Myocyte (in vitro differentiated cells): ENCODE measurements around the gene GCGR. TPM values are rescaled to one million over a fixed set of nuclear protein-coding genes. Genes with fewer than 3 reads are reported as not detected.

Experiments used
- DNase-seq: peaks from one replicate; pipeline ENCODE4 v3.0.0-alpha.2; 2012; ENCODE audit warnings: low read depth
- total RNA-seq: library from RNA; depleted of rRNA; stranded (reverse); fragments of >200 nt; gene quantifications from 2 replicates; pipeline ENCODE4 v1.2.3, GENCODE V29; 2014

The GCGR gene
- total RNA-seq, 1 donor from 2014 or later = not detected

DNA sequence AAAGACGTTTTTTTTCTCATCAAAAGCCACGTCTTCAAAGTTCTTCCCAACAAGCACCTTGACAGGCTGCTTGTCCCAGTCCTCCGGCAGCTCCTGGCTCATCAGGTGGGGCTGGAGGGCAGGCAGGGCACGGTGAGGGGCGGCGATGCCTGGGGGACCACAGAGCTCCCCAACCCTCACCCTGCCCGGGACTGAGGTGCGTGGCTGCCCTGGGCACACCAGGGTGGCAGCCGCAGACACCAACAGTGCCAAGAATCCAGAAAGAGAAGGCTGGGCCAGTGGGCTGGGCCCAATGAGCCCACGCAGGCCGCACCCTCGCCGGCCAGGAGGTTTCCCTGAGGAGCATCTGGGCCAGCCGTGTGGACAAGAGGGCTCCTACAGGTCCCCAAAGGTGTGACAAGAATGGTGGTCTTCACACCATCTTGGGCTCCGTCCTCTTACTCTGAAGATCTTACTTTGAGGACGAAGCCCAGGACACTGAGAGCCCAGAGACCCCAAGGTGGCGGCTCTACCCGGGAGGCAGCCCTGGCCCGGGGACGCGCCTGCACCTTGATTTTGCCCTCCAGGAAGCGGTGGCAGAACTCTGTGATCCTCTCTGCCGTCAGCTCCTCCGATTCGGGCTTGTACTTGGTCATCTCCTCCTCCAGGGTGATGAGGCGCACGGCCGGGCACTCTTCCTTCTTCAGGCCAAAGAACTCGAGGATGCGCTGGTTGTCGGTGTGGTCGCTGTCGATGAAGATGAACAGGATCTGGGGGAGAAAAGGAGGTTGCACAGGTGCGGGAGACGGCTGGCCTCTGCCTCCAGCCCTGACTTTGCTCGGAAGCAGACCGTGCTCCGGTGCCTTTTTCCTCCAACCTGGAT lies 42.2 kb downstream of the GCGR start:
- DNase-seq = no peak

DNA sequence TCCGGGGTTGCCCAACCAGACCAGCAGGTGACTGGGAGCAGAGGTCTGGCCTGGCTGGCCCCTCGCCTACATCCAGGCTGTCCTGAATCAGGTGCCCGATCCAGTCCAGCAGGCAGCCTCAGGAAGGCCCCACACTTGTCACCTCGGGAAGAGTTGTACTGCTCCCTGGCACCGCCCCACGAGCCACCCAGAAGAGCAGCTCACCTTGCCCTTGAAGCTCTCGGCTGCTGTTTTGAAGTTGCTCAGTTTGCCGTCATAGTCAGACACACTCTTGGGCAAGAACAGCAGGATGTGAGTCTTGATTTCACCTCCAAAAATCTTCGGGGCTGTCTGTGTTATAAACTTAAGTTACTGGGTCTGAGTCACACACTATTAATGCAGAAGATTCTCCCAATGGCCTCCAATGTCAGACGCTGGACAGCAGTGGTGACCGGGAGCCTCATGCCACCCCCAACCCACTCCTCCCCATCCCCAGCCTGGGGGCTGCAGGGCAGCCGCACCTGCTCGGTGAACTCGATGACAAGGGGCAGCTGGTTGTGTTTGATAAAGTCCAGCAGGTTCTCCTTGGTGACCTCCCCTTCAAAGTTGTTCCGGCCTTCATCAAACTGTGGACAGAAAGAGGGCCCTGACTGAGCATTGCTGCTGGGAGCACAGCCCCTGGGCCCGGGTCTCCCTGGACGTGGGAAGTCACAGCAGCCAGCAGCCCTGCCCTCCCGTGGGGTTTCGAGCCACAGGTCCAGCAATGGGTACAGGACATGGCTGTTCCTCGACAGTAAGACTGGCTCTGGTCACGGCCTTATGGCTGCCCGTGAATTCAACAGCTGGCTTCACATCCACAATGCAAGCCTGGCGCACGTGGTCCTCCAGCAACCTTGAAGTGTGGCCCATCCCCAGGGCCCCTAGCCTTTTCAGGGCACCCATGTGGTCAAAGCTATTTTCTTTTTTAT lies 43.1 kb downstream of the GCGR start:
- DNase-seq = no peak

DNA sequence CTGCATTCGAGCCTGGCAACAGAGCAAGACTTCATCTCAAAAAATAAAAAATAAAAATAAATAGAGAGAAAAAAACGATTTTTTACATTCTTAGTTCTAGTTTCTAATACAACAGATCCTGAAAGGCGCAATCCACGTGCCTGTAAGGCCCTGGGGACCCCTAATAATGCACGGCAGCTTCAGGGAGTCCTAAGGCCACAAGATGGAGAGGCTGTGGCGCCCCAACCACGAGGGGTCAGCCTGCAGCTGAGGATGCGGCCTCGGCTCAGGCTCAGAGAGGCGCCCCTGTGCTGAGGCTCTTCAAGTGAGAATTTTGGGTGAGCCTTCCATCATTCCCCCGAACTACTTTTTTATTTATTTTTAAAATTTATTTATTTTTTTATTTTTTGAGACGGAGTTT lies 45.5 kb downstream of the GCGR start:
- DNase-seq = no peak

DNA sequence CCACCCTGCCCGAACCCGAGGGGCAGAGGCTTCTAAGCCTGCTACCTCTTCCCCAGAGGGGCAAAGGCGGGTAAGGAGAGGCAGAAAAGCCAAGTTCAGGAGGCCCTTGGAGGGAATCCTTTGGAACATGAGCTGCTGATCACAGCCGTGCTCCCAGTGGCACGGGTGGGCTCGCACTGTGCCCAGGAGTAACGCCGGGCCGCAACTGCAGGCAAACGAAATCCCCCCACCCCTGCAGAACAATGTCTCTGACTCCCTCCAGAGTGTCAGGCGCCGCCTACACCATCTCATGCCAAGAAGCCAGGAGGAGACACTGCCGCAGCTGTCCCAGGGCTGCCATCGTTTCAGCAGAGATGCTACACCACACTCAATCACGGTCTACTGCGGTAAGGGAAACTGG lies 47.5 kb downstream of the GCGR start:
- no peak for DNase-seq

DNA sequence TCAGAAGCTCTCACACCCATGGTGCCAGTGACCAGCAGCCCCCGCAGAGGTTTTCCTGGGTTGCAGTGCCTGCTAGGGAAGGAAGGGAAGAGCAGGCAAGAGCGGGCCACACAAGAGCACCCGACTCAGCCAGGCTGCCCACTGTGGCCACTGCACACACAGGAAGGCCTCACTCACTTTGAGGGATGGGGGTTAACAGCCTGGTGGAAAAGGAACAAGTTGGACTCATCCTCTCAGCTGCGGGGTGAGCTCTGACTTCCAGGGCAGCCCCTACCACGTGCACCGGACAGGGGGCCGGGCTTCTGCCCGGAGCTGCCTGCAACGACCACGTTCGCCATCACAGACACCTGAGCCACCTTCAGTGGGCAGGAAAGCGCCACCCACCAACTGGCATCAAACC lies 48.3 kb downstream of the GCGR start:
- no peak for DNase-seq

DNA sequence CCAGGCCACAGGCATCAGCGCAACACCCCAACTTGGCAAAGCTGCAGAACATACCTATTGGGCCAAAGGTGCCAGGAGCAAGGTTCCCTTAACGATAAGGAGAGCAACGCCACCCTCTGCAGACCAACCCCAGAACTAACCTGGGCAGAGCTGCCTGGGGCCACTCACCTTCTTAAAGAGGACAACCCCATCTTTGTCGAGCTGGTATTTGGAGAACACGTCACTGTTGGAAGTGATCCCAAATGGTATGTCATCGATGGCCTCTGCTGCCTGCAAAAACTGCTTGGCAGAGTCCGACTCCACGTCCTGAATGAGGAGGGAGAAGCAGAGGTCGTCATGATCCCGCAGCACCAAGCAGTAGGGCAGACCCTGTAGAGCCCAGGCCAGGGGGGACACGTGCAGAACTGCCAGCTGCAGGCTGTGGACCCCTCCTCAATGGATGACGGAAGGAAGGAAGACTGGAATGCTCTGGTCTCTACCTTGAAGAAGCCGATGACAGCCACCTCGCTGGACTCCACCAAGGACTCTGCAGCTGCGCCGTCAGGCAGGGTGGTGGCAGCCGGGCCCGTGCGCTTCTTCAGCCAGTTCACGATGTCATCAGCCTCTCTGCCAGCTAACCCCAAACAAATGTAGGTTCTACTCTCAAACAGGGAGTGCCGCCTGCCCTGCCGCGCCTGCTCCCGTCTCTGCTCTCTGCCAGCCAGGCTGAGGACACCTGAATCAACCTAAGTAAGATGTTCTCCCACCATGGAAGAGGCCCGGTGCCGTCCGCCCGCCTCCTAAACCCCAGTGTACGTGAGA lies 51.2 kb downstream of the GCGR start:
- no peak for DNase-seq

DNA sequence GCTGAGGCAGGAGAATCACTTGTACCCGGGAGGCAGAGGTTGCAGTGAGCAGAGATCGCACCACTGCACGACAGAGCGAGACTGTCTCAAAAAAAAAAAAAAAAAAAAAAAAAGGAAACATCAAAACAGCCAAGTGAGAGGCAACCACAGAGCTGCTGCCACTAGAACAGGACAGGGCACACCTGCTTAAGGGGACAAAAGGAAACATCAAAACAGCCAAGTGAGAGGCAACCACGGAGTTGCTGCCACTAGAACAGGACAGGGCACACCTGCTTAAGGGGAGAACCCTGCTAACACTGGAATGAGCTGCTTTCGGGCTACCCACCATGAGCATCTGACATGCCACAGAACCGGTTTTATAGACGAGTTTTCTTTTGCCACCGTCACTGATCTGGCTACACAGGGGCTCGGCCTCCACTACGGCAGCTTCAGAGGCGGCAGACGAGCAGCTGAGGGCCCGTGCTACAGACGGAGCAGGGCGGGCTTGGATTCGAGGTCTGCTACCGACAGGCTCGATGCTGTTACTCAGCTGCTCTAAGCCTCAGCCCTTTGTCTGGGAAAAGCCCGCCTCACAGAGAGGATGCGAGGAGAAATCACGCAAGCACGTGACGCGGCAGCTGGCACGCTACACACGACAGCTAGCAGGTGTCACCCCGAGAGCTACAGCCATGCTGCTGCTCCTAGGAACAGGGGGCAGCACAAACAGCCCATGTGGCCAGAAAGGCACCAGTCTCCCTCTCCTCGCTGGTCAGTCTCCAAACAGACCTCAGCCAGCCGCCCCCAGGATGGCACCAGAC lies 54.4 kb downstream of the GCGR start:
- peak; percentile 89 for DNase-seq

DNA sequence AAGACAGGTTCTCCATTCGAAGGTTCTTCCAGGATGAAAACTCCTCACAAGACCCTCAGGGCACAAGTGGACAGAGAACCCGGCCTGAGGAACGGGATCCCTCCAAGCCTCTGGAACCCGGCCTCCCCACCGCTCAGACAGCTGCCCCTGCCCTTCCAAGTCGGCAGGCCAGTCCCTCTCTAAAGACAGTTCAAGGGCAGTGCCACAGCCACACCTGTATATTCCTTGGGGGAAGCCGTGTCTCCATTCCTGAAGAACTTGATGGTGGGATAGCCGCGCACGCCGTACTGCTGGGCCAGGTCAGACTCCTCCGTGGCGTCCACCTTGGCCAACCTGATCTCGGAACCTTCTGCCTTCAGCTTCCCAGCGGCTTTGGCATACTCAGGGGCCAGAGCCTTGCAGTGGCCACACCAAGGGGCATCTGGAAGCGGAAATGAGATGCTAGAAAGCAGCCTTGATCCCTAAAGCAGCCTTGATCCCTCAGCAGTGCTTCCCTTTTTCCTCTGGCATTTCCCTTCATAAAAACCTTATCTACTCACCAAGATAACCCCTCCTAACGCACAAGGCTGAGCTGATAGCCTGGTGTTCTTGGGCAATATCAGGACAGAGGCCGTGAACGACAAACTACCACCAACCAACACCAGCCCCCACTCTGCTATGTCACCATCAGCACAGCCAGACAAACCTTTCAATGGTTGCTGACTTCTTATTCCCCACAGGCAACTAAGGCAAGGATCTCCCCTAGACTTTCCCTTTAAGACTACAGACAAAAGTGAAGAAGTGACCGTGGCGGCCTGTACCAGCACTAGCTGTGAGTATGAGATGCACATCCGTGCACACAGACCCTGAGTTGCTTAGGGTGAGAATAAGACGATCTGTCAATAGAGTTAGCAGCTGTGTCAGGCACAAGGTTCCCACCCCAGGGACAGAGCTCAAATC lies 55.3 kb downstream of the GCGR start:
- no peak for DNase-seq

DNA sequence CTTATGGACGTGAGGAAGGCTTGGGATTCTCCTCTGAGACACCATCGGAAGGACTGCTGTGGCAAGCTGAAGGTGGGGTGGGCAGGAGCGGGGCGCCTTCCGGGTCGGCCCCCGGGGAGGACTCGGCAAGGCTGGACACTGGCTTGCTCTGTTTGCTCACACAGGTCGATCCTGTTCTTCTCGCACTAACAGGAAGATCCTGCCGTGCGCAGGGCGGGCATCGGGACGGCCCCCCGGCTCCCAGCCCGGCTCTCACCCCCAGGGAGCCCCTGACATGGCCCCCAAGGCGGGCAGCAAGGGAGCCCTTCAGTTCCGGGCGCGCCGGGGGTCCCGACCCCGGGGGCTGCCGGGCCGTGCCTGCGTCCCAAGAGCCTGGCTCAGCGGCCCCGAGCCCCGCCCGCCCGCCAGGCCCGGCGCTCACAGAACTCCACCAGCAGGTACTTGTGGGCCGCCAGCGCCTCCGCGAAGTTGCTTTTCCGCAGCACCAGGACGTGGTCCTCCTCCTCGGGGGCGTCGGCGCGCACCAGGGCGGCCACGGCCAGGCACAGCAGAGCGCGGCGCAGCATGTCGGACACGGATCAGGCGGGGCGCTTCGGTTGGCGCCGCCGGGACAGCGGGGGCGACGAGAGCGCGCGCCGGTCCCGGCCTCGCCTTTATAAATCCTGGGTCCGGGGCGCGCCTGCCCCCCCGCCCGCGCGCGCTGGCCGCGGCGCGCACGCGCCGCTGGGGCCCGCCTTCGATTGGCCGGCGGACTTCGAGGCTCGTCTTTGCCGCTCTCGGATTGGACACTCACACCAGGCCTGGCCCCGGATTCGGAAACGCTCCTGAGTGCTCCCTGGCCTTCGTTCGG lies 56.2 kb downstream of the GCGR start, which contains the start of gene P4HB:
Gene P4HB (minus strand): TSS at position 630 of the 850 bp plus-strand sequence. CDS start 64 bp downstream, at position 566.
- DNase-seq = no peak

DNA sequence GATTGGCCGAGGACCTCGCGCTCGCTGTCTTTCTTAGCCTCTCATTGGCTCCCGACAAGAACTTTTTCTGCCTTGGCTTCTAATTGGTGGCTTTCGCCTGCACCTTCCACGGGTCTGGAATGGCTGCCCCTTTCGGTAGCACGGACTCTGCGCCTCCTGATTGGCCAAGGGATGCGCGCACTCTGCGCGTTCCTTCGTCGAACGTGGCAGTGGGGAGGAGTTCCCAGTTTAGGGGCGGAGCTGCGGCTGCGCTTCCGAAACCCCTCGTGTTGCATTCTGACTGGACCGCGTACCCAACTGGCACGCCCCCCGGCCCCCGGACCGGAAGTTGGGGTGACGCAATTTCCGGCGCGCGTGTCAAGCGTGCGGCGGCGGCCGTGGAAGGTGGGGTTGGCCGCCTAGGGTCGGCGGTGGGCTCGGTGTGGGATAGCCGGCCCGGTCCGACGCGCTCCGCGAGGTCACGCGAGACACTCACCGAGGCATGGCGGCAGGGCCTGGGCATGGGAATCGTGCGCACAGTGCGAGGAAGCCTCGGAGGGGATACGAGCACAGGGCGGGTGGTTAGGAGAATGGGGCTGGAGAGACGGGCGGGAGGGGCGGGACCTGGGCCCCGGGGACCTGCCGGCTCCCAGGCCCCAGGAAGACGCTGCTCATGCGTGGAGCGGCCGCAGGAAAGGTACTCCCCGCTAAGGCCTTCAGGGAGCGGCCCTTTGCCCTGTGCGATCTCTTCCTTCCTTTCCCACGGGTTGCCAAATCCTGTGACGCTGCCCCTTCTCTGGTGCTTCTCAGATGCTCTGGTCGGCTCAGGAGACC lies 57.0 kb downstream of the GCGR start:
- peak; percentile 100 for DNase-seq

DNA sequence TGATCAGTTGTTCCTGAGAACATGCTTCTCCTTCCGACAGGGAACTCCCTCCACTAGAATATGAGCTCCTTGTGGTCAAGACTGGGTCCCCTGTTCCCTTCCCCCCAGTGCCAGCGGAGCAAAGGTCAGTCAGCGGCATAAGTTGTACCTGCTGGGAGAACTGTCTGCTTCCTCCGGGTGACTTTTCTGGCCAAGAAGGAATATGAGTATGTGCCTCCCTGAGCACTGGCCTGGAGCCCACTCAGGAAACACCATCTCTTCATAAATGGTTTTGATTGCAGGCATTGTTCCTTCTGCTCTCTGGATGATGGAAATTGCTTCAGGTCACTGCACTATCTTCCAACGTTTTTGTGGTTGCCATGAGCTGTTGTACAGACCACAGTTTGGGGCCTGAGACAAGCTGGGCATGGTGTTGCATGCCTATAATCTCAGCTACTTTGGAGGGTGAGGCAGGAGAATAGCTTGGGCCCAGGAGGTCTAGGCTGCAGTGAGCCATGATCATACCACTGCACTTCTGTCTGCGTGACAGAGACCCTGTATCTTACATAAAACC lies 59.2 kb downstream of the GCGR start:
- DNase-seq = no peak

Other genes starting within 250 kb of the GCGR start
- gene NPLOC4, start 167.0 kb upstream of the GCGR start, total RNA-seq = 94.7 and 96.8 TPM in 2 replicates
- 7.3 and 10.6 TPM in 2 replicates for gene TSPAN10, start 167.0 kb upstream of the GCGR start, total RNA-seq
- not detected in 2 replicates for gene PDE6G, start 147.6 kb upstream of the GCGR start, total RNA-seq
- gene OXLD1, start 137.5 kb upstream of the GCGR start, total RNA-seq = 33.8 and 35.7 TPM in 2 replicates
- 12.5 and 16.5 TPM in 2 replicates for gene CCDC137, start 137.4 kb upstream of the GCGR start, total RNA-seq
- 29.4 and 38.5 TPM in 2 replicates for gene ARL16, start 120.4 kb upstream of the GCGR start, total RNA-seq
- gene HGS, start 120.1 kb upstream of the GCGR start, total RNA-seq = 101 and 123 TPM in 2 replicates
- 16.2 and 26.6 TPM in 2 replicates for gene MRPL12, start 100.8 kb upstream of the GCGR start, total RNA-seq
- 11.1 and 19.4 TPM in 2 replicates for gene SLC25A10, start 91.9 kb upstream of the GCGR start, total RNA-seq
- 100 and 132 TPM in 2 replicates for gene MCRIP1, start 29.1 kb downstream of the GCGR start, total RNA-seq
- 12.7 and 29.7 TPM in 2 replicates for gene PPP1R27, start 30.9 kb downstream of the GCGR start, total RNA-seq
- 1,674 and 2,691 TPM in 2 replicates for gene P4HB, start 56.4 kb downstream of the GCGR start, total RNA-seq
- 157 and 161 TPM in 2 replicates for gene ARHGDIA, start 67.2 kb downstream of the GCGR start, total RNA-seq
- gene ALYREF, start 87.4 kb downstream of the GCGR start, total RNA-seq = 94.5 and 96.3 TPM in 2 replicates
- gene ANAPC11, start 87.6 kb downstream of the GCGR start, total RNA-seq = 190 and 212 TPM in 2 replicates
- gene NPB, start 98.1 kb downstream of the GCGR start, total RNA-seq = 1.3 and 6.1 TPM in 2 replicates
- gene PCYT2, start 107.2 kb downstream of the GCGR start, total RNA-seq = 67.4 and 88.5 TPM in 2 replicates
- gene SIRT7, start 114.0 kb downstream of the GCGR start, total RNA-seq = 19.2 and 20.3 TPM in 2 replicates
- gene MAFG, start 123.6 kb downstream of the GCGR start, total RNA-seq = 48.9 and 61.0 TPM in 2 replicates
- 120 and 223 TPM in 2 replicates for gene PYCR1, start 133.2 kb downstream of the GCGR start, total RNA-seq
- 0.16 and 1.3 TPM in 2 replicates for gene MYADML2, start 143.1 kb downstream of the GCGR start, total RNA-seq
- 0.53 and 1.2 TPM in 2 replicates for gene NOTUM, start 157.0 kb downstream of the GCGR start, total RNA-seq
- 21.8 and 29.7 TPM in 2 replicates for gene ASPSCR1, start 173.5 kb downstream of the GCGR start, total RNA-seq
- gene CENPX, start 218.7 kb downstream of the GCGR start, total RNA-seq = 50.0 and 61.8 TPM in 2 replicates
- 9.4 and 10.5 TPM in 2 replicates for gene LRRC45, start 219.2 kb downstream of the GCGR start, total RNA-seq
- 7.3 and 9.8 TPM in 2 replicates for gene RAC3, start 227.5 kb downstream of the GCGR start, total RNA-seq
- gene DCXR, start 233.5 kb downstream of the GCGR start, total RNA-seq = 99.4 and 105 TPM in 2 replicates
- gene RFNG, start 247.7 kb downstream of the GCGR start, total RNA-seq = 42.7 and 45.4 TPM in 2 replicates
- gene GPS1, start 247.7 kb downstream of the GCGR start, total RNA-seq = 121 and 122 TPM in 2 replicates